Measurements from ENCODE around the gene TPST2.

TPST2 gene

GRCh38 chr22:26486394-26486793, 103.5 kb downstream of the TPST2 start:
- no peak for DNase-seq

GRCh38 chr22:26485806-26486390, 104.0 kb downstream of the TPST2 start:
- no peak for DNase-seq

GRCh38 chr22:26485013-26485412, 104.9 kb downstream of the TPST2 start:
- no peak for DNase-seq

- DNase-seq: no peak
Measured at GRCh38 chr22:26484360-26484706, 105.6 kb downstream of the TPST2 start.

- DNase-seq: no peak
Measured at GRCh38 chr22:26483439-26484359, 106.2 kb downstream of the TPST2 start, which contains the start of the genes HPS4 and SRRD. Gene HPS4 (minus strand): TSS chr22:26483783. CDS start chr22:26481762, 2,021 bp downstream. Gene SRRD (plus strand): TSS chr22:26483877. CDS start chr22:26483891, 14 bp downstream.

GRCh38 chr22:26483043-26483438, 106.9 kb downstream of the TPST2 start:
- no peak for DNase-seq

GRCh38 chr22:26482161-26482560, 107.8 kb downstream of the TPST2 start:
- DNase-seq: no peak

- DNase-seq: no peak
Measured at GRCh38 chr22:26481694-26482093, 108.2 kb downstream of the TPST2 start.

GRCh38 chr22:26481112-26481693, 108.7 kb downstream of the TPST2 start:
- no peak for DNase-seq

- DNase-seq: no peak
Measured at GRCh38 chr22:26480611-26480932, 109.4 kb downstream of the TPST2 start.

GRCh38 chr22:26479792-26480610, 109.9 kb downstream of the TPST2 start:
- DNase-seq: no peak

GRCh38 chr22:26479043-26479791, 110.7 kb downstream of the TPST2 start:
- DNase-seq: no peak

- DNase-seq: no peak
Measured at GRCh38 chr22:26477341-26477731, 112.6 kb downstream of the TPST2 start.

- no peak for DNase-seq
Measured at GRCh38 chr22:26476705-26477340, 113.1 kb downstream of the TPST2 start.

GRCh38 chr22:26474682-26475081, 115.2 kb downstream of the TPST2 start:
- no peak for DNase-seq

Data from NCI-H187 treated with DMSO at 0.1 percent for 48 hours (cell line).